GM18868 (cell line): Measurements from ENCODE around the gene DNAJB13.

Experiments used
- ATAC-seq: cut with Tn5 transposase; IDR thresholded peaks from one replicate; pipeline ENCODE4 v1.9.1; 2021; ENCODE audit warnings: mild to moderate bottlenecking, moderate library complexity; ENCODE audit not compliant: unreplicated experiment

Gene DNAJB13

GRCh38 chr11:74012074-74012809 is 61.4 kb downstream of the DNAJB13 start:
- no peak for ATAC-seq

GRCh38 chr11:74013141-74013540 is 62.3 kb downstream of the DNAJB13 start:
- no peak for ATAC-seq

GRCh38 chr11:74014880-74015279 is 64.1 kb downstream of the DNAJB13 start:
- no peak for ATAC-seq

- no peak for ATAC-seq
Observed at GRCh38 chr11:74015919-74016684, 65.3 kb downstream of the DNAJB13 start.

GRCh38 chr11:74017631-74018030 is 66.8 kb downstream of the DNAJB13 start:
- ATAC-seq: no peak

- no peak for ATAC-seq
Observed at GRCh38 chr11:74018331-74019005, 67.6 kb downstream of the DNAJB13 start.

GRCh38 chr11:74019104-74019738 is 68.4 kb downstream of the DNAJB13 start:
- ATAC-seq: no peak

- ATAC-seq: no peak
Observed at GRCh38 chr11:74019860-74020259, 69.0 kb downstream of the DNAJB13 start.
